Nephron progenitor cell (in vitro differentiated cells): Measurements from ENCODE around the gene HMG20A.
A peak's percentile ranks its signal among the peaks of the same experiment; 100 is the strongest.

Experiments used
- DNase-seq: peaks from one replicate; pipeline ENCODE4 v3.0.0; 2021
- H3K27ac Mint-ChIP-seq: 2 replicates; pipeline ENCODE4 v1.8.0; 2021; ENCODE audit warnings: mild to moderate bottlenecking, moderate library complexity, mixed read lengths
- H3K27me3 Mint-ChIP-seq: 2 replicates; pipeline ENCODE4 v1.8.0; 2021; ENCODE audit warnings: mild to moderate bottlenecking, low read depth, mixed read lengths; ENCODE audit not compliant: poor library complexity
- H3K36me3 Mint-ChIP-seq: 2 replicates; pipeline ENCODE4 v1.8.0; 2021; ENCODE audit warnings: low read depth, mixed read lengths
- H3K4me1 Mint-ChIP-seq: 2 replicates; pipeline ENCODE4 v1.8.0; 2021; ENCODE audit warnings: mixed read lengths
- H3K4me3 Mint-ChIP-seq: 2 replicates; pipeline ENCODE4 v1.8.0; 2021; ENCODE audit warnings: mild to moderate bottlenecking, moderate library complexity, mixed read lengths
- H3K9me3 Mint-ChIP-seq: 2 replicates; pipeline ENCODE4 v1.8.0; 2021; ENCODE audit warnings: mild to moderate bottlenecking, moderate library complexity, mixed read lengths
- TF ChIP-seq, protein P1 (sequence below): fragments of 200-600 bp; sonication (generic); IDR thresholded peaks from 2 replicates; pipeline ENCODE4 v1.5.0; 2021; ENCODE audit warnings: antibody characterized with exemption

Gene HMG20A

DNA sequence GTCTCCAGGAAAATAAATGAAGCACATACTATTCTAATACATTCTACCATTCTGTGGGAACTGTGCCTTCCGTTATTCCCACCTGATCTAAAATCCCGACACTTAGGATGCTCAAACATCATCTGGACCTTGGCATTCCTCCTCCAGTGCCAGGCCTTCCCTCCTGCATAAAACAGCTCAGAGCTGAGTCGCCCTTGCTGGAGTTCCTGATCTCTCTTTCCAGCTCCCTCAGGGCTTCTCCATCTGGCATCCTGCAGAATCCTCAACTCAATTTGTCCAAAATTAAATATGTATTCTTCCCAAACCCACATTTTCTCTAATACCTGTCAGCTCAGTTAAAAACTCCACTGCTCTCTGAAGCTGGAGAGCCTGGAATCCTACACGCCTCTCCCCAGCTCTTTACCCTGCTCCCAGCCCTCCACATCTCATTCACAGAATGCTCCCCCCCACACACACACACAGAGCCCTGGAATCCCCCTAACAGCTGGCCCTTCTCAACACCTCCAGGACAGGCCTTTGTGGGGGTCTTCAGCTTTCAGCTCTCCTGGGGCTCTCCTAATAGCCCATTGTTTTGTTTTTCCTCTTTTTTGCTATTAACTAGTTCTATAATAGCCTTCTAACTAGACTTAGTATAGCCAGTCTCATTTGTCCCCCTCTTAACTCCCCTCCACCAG is 78.5 kb downstream of the HMG20A start:
- Mint-ChIP-seq H3K9me3 (no peaks in the 10 kb centered on the region), H3K36me3 (peaks cover 5% of the 10 kb centered on the region), H3K27me3 (peaks cover 15% of the 10 kb centered on the region), H3K4me1 (peaks cover 45% of the 10 kb centered on the region), H3K4me3 (no peak overlapping the region), H3K27ac (peak overlapping the region; percentile 50)
- no peak for DNase-seq
- TF ChIP-seq, protein P1, sequence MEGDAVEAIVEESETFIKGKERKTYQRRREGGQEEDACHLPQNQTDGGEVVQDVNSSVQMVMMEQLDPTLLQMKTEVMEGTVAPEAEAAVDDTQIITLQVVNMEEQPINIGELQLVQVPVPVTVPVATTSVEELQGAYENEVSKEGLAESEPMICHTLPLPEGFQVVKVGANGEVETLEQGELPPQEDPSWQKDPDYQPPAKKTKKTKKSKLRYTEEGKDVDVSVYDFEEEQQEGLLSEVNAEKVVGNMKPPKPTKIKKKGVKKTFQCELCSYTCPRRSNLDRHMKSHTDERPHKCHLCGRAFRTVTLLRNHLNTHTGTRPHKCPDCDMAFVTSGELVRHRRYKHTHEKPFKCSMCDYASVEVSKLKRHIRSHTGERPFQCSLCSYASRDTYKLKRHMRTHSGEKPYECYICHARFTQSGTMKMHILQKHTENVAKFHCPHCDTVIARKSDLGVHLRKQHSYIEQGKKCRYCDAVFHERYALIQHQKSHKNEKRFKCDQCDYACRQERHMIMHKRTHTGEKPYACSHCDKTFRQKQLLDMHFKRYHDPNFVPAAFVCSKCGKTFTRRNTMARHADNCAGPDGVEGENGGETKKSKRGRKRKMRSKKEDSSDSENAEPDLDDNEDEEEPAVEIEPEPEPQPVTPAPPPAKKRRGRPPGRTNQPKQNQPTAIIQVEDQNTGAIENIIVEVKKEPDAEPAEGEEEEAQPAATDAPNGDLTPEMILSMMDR, result no peak

GRCh38 chr15:77500989-77501388 is 80.3 kb downstream of the HMG20A start:
- Mint-ChIP-seq H3K9me3 (no peaks in the 10 kb centered on the region), H3K27me3 (peaks cover 17% of the 10 kb centered on the region), H3K4me1 (peaks cover 55% of the 10 kb centered on the region), H3K36me3 (no peaks in the 10 kb centered on the region), H3K27ac (no peak overlapping the region), H3K4me3 (no peak overlapping the region)
- DNase-seq, result no peak
- TF ChIP-seq, protein P1, result no peak

DNA sequence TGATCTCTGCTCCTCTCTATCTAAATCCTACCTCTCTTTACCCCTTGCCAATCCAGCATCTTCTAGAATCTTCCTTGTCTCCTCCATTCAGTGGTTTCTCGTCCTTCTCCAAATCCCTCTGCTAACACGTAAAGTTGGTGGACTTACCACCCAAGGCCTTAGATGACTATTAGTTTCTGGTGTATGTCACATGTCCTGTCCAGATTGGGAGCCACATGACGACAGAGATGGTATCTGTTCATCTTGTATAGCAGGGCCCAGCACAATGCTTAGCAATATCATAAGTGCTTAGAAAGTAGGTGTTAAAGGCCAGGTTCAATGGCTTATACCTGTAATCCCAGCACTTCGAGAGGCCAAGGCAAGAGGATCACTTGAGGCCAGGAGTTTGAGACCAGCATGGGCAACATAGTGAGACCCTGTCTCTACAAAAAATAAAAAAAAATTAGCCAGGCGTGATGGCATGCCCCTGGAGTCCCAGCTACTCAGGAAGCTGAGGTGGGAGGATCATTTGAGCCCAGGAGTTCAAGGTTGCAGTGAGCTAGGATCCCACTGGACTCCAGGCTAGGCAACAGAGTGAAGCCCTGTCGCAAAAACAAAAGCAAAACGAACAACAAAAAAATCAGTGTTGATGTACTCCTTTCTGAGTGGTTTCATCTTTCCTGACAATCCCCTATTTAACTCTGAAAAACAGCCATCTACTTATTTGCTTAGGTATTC is 81.8 kb downstream of the HMG20A start:
- Mint-ChIP-seq H3K4me1 (peaks cover 55% of the 10 kb centered on the region), H3K27me3 (peaks cover 14% of the 10 kb centered on the region), H3K36me3 (no peaks in the 10 kb centered on the region), H3K4me3 (no peak overlapping the region), H3K9me3 (no peaks in the 10 kb centered on the region), H3K27ac (no peak overlapping the region)
- DNase-seq, result no peak
- TF ChIP-seq, protein P1, result no peak

DNA sequence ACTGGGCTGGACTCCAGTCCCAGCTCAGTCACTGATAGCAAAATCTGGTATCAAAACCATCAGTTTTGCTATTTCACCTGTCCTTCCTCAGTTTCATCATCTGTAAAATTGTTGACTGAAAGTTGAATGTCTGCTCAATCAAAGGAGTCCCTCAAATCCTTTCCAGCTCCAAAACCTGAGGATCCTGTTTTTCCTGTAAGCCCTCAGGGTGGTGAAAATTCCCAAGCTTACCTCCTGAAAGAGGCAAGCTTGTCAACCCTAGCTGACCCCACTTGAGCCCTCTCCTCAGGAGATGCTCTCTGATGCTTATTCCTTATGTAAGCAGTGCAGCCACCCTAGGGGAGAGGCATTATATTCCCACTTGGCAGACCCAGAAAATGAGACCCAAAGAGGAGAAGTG is 82.6 kb downstream of the HMG20A start:
- no peak overlapping the region for H3K27ac Mint-ChIP-seq
- H3K27me3 Mint-ChIP-seq, result peaks cover 13% of the 10 kb centered on the region
- TF ChIP-seq, protein P1, result no peak
- no peak overlapping the region for H3K4me3 Mint-ChIP-seq
- H3K36me3 Mint-ChIP-seq, result no peaks in the 10 kb centered on the region
- no peak for DNase-seq
- no peaks in the 10 kb centered on the region for H3K9me3 Mint-ChIP-seq
- peaks cover 54% of the 10 kb centered on the region for H3K4me1 Mint-ChIP-seq

- Mint-ChIP-seq H3K9me3 (no peaks in the 10 kb centered on the region), H3K27ac (peak overlapping the region; percentile 84), H3K27me3 (peaks cover 13% of the 10 kb centered on the region), H3K36me3 (no peaks in the 10 kb centered on the region), H3K4me1 (peaks cover 54% of the 10 kb centered on the region), H3K4me3 (no peak overlapping the region)
- TF ChIP-seq, protein P1, result no peak
- no peak for DNase-seq
Observed at GRCh38 chr15:77503764-77504163, 83.1 kb downstream of the HMG20A start.
